Measurements from ENCODE around the gene SHCBP1L.
"Not testable (repeated sequence)": the region's sequence is repeated elsewhere in the genome, so short reads cannot be mapped to it uniquely, and the experiment has no call there.

The SHCBP1L gene

GRCh38 chr1:182962554-182963115 is 9.7 kb upstream of the SHCBP1L start:
- peak; percentile 70 to 82 for DNase-seq

GRCh38 chr1:182960046-182960445 is 7.1 kb upstream of the SHCBP1L start:
- no peak for DNase-seq

GRCh38 chr1:182957902-182958395 is 5.0 kb upstream of the SHCBP1L start:
- DNase-seq = no peak

DNA sequence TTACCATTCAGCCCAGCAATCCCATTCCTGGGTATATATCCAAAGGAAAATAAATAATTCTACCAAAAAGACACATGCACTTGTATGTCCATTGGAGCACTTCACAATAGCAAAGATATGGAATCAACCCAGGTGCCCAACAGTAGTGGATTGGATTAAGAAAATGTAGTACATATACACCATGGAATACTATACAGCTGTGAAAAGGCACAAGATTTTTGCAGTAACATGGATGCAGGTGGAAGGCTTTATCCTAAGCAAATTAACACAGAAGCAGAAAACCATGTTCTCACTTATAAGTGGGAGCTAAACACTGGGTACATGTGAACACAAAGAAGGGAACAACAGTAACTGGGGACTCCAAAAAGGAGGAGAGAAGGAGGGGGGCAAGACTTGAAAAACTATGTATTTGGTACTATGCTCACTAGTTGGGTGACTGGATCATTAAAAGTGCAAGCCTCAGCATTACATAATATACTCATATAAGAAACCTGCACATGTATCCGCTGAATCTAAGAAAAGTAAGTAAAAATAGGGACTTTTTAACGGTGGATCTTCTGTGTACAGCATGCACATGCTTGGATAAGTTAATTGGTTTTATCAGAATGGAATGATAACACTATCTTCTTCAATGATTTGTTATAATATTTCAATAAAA is 3.9 kb upstream of the SHCBP1L start:
- DNase-seq = no peak

- DNase-seq = peak; percentile 16 to 71
Measured at GRCh38 chr1:182955596-182956588, 2.9 kb upstream of the SHCBP1L start.

DNA sequence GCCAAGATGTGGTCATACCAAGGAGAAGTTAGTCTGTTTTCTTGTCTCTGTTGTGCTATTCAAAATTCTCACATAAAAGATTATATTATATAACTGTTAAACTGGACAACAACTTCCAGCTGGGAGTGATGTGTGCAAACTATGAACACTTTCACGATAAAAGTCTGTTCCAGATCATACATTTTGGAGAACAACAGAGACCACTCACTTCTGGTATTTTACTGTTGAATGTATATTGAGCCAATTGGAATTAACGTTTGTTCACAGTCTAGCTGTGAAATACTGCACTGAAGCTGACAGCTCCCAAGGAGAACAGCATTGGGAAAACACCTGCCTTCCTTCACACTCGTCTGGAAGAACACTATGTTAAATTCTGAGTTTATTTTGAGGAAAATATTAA is 860 bp upstream of the SHCBP1L start:
- DNase-seq = no peak

DNA sequence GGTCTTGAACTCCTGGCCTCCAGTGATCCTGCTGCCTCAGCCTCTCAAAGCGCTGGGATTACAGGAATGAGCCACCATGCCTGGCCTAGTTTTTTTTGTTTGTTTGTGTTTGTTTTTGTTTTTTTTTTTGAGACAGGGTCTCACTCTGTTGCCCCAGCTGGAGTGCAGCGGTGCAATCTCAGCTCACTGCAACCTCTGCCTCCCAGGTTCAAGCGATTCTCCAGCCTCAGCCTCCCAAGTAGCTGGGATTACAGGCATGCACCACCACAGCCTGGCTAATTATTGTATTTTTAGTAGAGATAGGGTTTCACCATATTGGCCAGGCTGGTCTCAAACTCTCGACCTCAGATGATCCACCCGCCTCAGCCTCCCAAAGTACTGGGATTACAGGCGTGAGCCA is 9.6 kb downstream of the SHCBP1L start:
- not testable (repeated sequence) for DNase-seq

DNA sequence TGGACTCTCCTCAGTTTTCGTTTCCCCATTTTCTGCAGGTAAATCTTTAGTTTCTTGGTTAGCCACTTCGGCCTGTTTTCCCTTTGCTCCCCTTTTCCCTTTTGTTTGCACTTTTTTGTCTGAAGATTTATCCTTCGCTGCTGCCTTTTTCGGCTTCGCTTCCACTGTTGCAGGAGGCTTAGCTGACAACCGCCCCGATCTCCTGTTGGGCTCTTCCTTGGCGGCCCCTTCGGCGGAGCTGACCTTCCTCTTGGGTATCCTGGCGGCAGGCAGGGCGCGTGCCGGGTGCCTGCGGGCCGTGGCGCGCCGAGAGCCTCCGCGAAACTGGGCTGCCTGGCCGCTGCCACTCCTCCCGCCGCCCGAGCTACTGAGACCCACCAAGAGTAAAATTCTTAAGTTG is 10.8 kb downstream of the SHCBP1L start:
- not testable (repeated sequence) for DNase-seq

GRCh38 chr1:182939413-182939812 is 13.6 kb downstream of the SHCBP1L start:
- DNase-seq = no peak

DNA sequence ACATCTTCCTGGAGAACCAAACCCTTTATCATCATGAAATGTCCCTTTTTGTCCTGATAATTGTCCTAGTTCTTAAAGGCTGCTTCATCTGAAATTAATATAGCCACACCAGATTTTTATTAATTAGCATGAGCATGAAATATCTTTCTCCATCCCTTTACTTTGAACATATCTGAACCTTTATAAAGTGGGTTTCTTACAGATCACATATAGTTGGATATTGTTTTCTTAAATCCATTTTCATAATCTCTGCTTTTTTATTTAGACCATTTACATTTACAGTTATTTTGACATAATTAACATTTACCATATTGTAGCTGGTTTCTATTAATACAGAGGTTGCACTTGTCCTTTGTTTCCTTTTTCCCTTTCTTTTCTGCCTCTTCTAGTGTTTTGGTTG is 17.2 kb downstream of the SHCBP1L start:
- DNase-seq = no peak

- DNase-seq = no peak
Measured at GRCh38 chr1:182930985-182931384, 22.0 kb downstream of the SHCBP1L start.

DNA sequence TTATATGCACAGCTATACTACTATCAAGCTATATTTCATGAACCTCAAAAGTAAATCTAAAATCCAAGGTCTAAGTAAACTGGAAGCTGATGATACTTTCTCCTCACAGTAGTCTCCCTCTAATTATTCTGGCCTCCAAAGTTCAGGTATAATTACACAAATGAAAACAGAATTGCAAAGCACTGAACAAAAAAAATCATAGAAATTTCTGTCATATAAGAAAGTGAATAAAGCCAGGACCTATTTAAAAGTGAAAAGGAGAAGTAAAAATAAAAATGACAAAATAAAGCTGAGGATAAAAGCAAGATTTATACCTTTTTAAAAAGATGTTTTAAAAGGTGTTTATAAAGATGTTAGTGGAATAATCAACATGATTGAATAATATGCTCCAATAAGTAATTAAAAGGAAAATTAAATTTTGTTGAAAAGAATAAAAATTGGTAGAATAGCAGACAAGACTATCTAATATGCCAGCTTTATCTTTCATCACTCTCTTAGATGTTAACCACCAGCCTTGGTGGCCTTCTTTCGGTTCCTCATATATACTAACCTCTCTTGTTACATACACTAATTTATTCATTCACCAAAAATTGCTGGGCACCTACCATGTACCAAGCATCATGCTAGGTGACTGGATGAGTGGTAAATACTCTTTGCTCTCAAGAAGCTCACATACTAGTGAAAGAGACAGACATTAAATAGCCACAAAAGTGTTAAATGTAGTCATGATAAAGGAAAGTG is 25.1 kb downstream of the SHCBP1L start:
- DNase-seq = no peak

- DNase-seq = no peak
Measured at GRCh38 chr1:182925661-182926060, 27.3 kb downstream of the SHCBP1L start.

- no peak for DNase-seq
Measured at GRCh38 chr1:182917378-182917777, 35.6 kb downstream of the SHCBP1L start.

- DNase-seq = no peak
Measured at GRCh38 chr1:182913401-182913800, 39.6 kb downstream of the SHCBP1L start.

DNA sequence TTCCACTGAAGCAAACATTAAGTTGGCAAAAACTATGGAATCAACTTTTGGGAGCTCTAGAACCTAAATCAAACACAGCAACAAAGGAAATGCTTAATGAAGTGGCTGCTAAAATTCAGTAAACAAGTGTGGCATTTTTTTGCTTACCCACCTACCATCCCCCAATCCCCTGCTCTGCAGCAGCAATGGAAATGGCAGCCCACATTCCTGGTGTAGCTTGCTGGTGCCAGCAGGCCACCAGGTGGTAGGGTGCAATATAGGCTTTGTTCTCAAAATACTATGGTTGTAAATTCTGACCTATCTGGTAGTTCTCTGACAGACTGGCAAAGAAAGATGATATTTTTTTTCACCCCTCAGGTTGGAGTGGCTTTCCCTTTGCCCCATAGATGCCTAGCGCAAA is 42.8 kb downstream of the SHCBP1L start:
- no peak for DNase-seq

GRCh38 chr1:182909578-182909977 is 43.4 kb downstream of the SHCBP1L start:
- DNase-seq = no peak

DNA sequence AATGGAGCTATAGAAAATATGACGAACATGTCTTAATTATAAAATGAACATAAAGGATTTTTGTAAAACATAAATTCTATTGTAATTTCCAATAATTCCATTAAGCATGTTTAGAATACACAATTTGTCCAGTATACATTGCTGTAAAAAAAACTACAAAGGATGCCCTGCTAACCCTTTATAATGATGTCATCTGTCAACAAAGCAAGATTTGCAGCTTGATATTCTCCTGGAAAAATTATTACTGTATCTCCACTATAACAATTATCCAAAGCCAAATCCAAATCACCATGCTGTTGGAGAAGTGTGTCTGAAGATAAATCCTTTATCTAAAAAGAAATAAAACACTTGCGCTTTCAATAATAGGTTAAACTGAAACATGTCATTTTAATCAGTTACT is 47.6 kb downstream of the SHCBP1L start:
- no peak for DNase-seq

- not testable (repeated sequence) for DNase-seq
Measured at GRCh38 chr1:182901946-182902345, 51.0 kb downstream of the SHCBP1L start.

DNA sequence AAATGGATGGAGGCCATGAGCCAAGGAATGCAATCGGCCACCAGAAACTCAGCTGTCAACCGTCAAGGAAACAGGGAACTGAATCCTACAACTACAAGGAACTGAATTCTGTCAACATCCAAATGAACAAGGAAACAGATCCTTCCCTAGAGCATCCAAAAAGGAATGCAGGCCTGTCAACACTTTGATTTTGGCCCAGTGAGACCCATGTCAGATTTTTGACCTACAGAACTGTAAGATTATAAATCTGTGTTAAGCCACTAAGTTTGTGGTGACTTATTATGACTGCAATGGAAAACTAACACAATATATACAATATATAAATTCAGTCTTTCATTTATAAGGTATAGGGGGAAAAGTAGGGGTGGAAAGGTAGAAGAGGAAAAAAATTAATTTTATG is 55.3 kb downstream of the SHCBP1L start:
- DNase-seq = no peak

DNA sequence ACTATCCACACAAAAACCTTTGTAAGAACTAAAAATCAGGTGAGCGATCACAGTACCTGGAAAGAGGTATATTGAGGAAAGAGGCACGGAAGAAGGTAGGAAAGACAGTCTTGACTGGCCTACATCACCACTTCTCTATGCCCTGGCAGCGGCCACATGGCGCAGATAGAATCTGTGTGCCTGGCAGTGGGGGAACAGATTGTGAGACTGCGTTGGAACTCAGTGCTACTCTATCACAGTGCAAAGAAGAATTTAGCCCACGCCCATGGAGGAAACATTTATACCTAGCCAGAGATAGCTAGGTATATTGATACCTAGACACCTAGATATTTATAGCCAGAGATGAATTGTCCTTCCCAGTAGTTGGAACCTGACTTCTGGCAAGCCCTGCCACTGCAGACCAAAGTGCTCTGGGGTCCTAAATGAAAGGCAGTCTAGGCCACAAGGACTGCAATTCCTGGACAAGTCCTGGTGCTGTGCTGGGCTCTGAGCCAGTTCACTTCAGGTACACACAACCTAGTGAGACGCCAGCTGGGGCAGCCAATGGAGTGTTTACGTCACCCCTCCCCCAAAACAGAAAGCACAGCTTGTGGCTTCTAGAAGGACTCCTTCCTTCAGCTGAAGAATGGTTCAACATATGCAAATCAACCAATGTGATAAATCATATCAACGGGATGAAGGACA is 61.9 kb downstream of the SHCBP1L start:
- no peak for DNase-seq

DNA sequence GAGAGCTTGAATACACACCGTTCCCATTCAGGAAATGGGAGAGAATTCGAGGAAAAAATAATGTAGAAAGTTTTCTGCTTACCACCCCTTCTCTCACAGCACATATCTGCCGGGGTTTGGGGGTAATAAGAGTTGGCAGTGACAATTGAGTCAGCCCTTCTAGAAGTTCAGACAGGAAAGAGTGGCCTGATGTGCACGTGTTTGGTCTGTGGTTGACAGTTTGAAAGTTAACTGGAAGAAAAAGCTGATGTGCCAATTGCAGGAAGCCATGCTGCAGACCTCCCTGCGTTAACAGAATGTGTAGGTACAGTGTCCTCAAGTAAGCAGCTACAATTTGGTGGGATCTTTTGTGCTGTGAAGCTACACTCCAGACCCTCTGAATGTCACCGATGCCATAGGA is 63.0 kb downstream of the SHCBP1L start:
- DNase-seq = no peak
